GM10248 (cell line): Measurements from ENCODE around the gene MS4A2.

Source experiments
- CTCF ChIA-PET: fragments of 300-600 bp; sonication (Branson Sonifier 250); formaldehyde crosslinking; extraction: SDS; loops from one replicate; lab custom pipeline; 2021; ENCODE audit warnings: antibody characterized with exemption; lab: Yijun Ruan, JAX
- POLR2A ChIA-PET: fragments of 350-650 bp; sonication (Branson Sonifier 250); formaldehyde crosslinking; extraction: SDS; loops from one replicate; lab custom pipeline; 2020; ENCODE audit warnings: antibody characterized with exemption; lab: Yijun Ruan, JAX
- DNase-seq: peaks from one replicate; pipeline ENCODE4 v3.0.0; 2012; ENCODE audit errors: extremely low spot score
- CTCF ChIP-seq: IDR thresholded peaks from 2 replicates; pipeline ENCODE4 v1.5.1; 2012; ENCODE audit warnings: mild to moderate bottlenecking, low read depth; ENCODE audit errors: extremely low read depth, missing control alignments, control extremely low read depth

MS4A2 gene

GRCh38 chr11:60145677-60146076 lies 57.2 kb downstream of the MS4A2 start:
- CTCF ChIA-PET, result interaction anchor here (1.1 to 1.4 kb wide), 3 partner anchors 13 to 106 kb away, joined by 4 read pairs; no protein-coding TSS in a partner anchor

More at GRCh38 chr11:60145677-60146076, 57.2 kb downstream of the MS4A2 start:
- TF ChIP-seq CTCF, result no peak
- no peak for DNase-seq
- POLR2A ChIA-PET, result no interaction called here
